Colonic mucosa (tissue), 4 donors: Measurements from ENCODE around the gene DEGS1. TPM values are rescaled to one million over a fixed set of nuclear protein-coding genes. Genes with fewer than 3 reads are reported as not detected.

Experiments
- DNase-seq: peaks from one replicate; pipeline ENCODE4 v3.0.0-alpha.2; 2020
- H3K27ac ChIP-seq: fragments of 200-600 bp; one replicate; pipeline ENCODE4 v1.8.0; 2021
- H3K27me3 ChIP-seq: fragments of 200-600 bp; one replicate; pipeline ENCODE4 v1.8.0; 2021
- H3K36me3 ChIP-seq: fragments of 200-600 bp; one replicate; pipeline ENCODE4 v1.8.0; 2021
- H3K4me1 ChIP-seq: fragments of 200-600 bp; one replicate; pipeline ENCODE4 v1.8.0; 2021; ENCODE audit warnings: mild to moderate bottlenecking
- H3K4me3 ChIP-seq: fragments of 200-600 bp; one replicate; pipeline ENCODE4 v1.8.0; 2021
- H3K9ac ChIP-seq, 2 donors: one replicate each; pipeline ENCODE4 v1.7.0; 2013; ENCODE audit warnings: control low read depth in 2 of 2, low read depth in 2 of 2, low read length in 2 of 2
- H3K9me3 ChIP-seq: fragments of 200-600 bp; one replicate; pipeline ENCODE4 v1.8.0; 2021
- intact Hi-C: fragments of 100-400 bp; cut with DNase I; formaldehyde crosslinking; loops from one replicate; pipeline ENCODE4 v1.14.1; 2022
- total RNA-seq, 2 donors: library from RNA; stranded (reverse); fragmentation: NEBNext Ultra II Directional in 1 of 2; extraction: Animal tissue kit (Norgen Biotek cat#: 25700) in 1 of 2; gene quantifications; one replicate each; pipeline ENCODE4 v1.2.1, GENCODE V29; 2021
- TF ChIP-seq, protein P1 (sequence below): fragments of 200-600 bp; IDR thresholded peaks from one replicate; pipeline ENCODE4 v1.8.0; 2022; ENCODE audit warnings: antibody characterized with exemption, mild to moderate bottlenecking
- donor health status: healthy.
- donor health status: DM: no; HTN: no; CAD: no.
- donor health status: DM: no; HTN: no; CAD: no.

Gene DEGS1
- total RNA-seq, 2 donors from 2014 or later = 13.3 to 36.8 TPM

DNA sequence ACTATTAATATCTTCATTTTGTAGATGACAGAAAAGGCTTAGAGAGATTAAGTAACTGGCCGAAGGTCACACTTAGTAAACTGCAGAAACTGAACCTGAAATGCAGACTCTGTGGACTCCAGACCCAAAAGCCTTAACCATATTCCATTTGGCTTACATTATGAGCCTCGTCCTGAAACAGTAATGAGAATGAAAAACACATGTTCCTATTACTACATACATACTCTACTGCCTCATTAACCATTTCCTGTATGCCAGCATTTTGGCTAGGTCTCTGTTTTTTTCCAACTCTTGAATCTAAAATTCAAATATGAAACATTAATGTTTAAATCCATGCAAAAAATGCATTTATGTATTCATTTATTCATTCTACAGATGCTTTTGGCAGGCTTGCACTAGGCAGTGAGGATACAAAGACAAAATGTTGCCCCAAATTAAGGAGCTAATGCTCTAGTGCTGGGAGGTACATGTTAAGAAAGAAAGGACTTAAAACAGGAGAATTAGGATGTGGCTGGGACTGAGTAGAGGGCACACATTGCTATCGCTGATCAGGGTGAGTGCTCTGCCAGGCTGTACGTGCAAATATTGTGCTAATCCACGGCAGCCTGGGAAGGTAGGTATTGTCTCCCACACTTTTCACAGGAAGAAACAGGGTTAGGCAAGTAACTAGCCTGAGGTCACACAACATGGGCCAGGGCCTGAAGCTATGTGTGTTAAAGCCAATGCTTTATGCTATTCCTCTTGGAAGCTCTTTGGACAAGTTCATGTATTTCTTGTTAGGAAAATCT lies 14.0 kb downstream of the DEGS1 start:
- intact Hi-C loops = no loop called here
- H3K9ac ChIP-seq = no peak overlapping the region
- no peaks in the 10 kb centered on the region for H3K9me3 ChIP-seq
- TF ChIP-seq, protein P1, sequence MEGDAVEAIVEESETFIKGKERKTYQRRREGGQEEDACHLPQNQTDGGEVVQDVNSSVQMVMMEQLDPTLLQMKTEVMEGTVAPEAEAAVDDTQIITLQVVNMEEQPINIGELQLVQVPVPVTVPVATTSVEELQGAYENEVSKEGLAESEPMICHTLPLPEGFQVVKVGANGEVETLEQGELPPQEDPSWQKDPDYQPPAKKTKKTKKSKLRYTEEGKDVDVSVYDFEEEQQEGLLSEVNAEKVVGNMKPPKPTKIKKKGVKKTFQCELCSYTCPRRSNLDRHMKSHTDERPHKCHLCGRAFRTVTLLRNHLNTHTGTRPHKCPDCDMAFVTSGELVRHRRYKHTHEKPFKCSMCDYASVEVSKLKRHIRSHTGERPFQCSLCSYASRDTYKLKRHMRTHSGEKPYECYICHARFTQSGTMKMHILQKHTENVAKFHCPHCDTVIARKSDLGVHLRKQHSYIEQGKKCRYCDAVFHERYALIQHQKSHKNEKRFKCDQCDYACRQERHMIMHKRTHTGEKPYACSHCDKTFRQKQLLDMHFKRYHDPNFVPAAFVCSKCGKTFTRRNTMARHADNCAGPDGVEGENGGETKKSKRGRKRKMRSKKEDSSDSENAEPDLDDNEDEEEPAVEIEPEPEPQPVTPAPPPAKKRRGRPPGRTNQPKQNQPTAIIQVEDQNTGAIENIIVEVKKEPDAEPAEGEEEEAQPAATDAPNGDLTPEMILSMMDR = no peak
- H3K4me1 ChIP-seq = no peaks in the 10 kb centered on the region
- DNase-seq = no peak
- no peak overlapping the region for H3K4me3 ChIP-seq
- H3K36me3 ChIP-seq = no peaks in the 10 kb centered on the region
- H3K27me3 ChIP-seq = no peaks in the 10 kb centered on the region
- no peak overlapping the region for H3K27ac ChIP-seq

DNA sequence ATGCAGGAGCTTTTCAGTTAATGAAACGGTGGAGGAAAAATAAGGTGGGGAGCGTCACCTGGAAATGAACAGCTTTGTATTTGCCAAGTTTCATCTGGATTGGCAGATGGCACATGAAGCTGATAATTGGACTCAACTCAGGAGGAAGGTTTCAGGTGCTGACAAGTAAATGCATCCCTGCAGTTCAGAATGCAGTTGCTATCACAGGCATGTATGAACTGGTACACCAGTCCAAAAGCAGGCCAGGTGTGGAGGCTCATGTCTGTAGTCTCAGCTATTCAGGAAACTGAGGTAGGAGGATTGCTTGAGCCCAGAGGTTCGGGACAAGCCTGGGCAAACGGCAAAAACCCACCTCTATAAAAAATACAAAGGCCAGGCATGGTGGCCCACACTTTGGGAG lies 15.5 kb downstream of the DEGS1 start:
- Histone ChIP-seq H3K27me3 (no peaks in the 10 kb centered on the region), H3K27ac (no peak overlapping the region), H3K9me3 (no peaks in the 10 kb centered on the region), H3K9ac (no peak overlapping the region), H3K4me1 (no peaks in the 10 kb centered on the region), H3K36me3 (no peaks in the 10 kb centered on the region), H3K4me3 (no peak overlapping the region)
- DNase-seq = no peak
- intact Hi-C loops = no loop called here
- TF ChIP-seq, protein P1 = no peak

GRCh38 chr1:224199679-224200078 lies 16.6 kb downstream of the DEGS1 start:
- intact Hi-C loops = no loop called here
- H3K36me3 ChIP-seq = no peaks in the 10 kb centered on the region
- no peak overlapping the region for H3K9ac ChIP-seq
- DNase-seq = no peak
- H3K9me3 ChIP-seq = no peaks in the 10 kb centered on the region
- no peak overlapping the region for H3K27ac ChIP-seq
- H3K4me3 ChIP-seq = no peak overlapping the region
- no peaks in the 10 kb centered on the region for H3K27me3 ChIP-seq
- TF ChIP-seq, protein P1 = no peak
- H3K4me1 ChIP-seq = no peaks in the 10 kb centered on the region

GRCh38 chr1:224201383-224201782 lies 18.3 kb downstream of the DEGS1 start:
- Histone ChIP-seq H3K4me1 (no peaks in the 10 kb centered on the region), H3K9ac (no peak overlapping the region), H3K27me3 (no peaks in the 10 kb centered on the region), H3K36me3 (no peaks in the 10 kb centered on the region), H3K9me3 (no peaks in the 10 kb centered on the region), H3K4me3 (no peak overlapping the region), H3K27ac (no peak overlapping the region)
- intact Hi-C loops = no loop called here
- TF ChIP-seq, protein P1 = no peak
- no peak for DNase-seq

DNA sequence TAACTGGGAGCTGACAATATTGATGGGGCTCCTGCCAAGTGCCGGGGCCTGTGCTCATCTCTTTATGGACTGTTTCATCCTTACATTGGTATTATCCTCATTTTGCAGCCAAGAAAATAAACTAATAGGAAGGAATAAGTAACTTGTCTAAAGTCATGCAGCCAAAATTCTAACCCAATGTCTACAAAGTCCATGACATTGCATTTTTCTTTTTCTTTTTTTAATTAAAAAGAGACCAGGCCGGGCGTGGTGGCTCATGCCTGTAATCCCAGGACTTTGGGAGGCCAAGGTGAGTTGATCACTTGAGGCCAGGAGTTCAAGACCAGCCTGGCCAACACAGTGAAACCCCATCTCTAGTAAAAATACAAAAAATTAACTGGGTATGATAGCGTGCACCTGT lies 18.8 kb downstream of the DEGS1 start:
- no peaks in the 10 kb centered on the region for H3K27me3 ChIP-seq
- no peak for DNase-seq
- no peak overlapping the region for H3K9ac ChIP-seq
- no peaks in the 10 kb centered on the region for H3K36me3 ChIP-seq
- intact Hi-C loops = no loop called here
- H3K9me3 ChIP-seq = no peaks in the 10 kb centered on the region
- H3K4me3 ChIP-seq = no peak overlapping the region
- no peaks in the 10 kb centered on the region for H3K4me1 ChIP-seq
- no peak overlapping the region for H3K27ac ChIP-seq
- TF ChIP-seq, protein P1 = no peak
